Upper lobe of left lung (tissue), 6 donors: ENCODE results near the gene SRRM5. TPM values are rescaled to one million over a fixed set of nuclear protein-coding genes. Genes with fewer than 3 reads are reported as not detected.

Experiments
- ATAC-seq, 2 donors: fragments of 200-7000 bp; cut with Tn5 transposase; one replicate each; pipeline ENCODE4 v1.9.1; 2022; ENCODE audit warnings: mild to moderate bottlenecking in 2 of 2, moderate library complexity in 2 of 2; ENCODE audit not compliant: low FRiP score in 2 of 2
- DNase-seq, 2 donors: peaks; one replicate each; pipeline ENCODE4 v3.0.0-alpha.2; 2019 to 2020
- H3K27ac ChIP-seq, 4 donors: fragments of 200-600 bp; sonication (generic); one replicate each; pipeline ENCODE4 v1.5.1; 2016 to 2019
- H3K27me3 ChIP-seq, 4 donors: fragments of 200-600 bp; sonication (generic); one replicate each; pipeline ENCODE4 v1.5.1; 2017 to 2019
- H3K36me3 ChIP-seq, 4 donors: fragments of 200-600 bp; sonication (generic); one replicate each; pipeline ENCODE4 v1.5.1; 2016 to 2019
- H3K4me1 ChIP-seq, 4 donors: fragments of 200-600 bp; sonication (generic); one replicate each; pipeline ENCODE4 v1.5.1; 2018 to 2019
- H3K4me3 ChIP-seq, 4 donors: fragments of 200-600 bp; sonication (generic); one replicate each; pipeline ENCODE4 v1.5.1; 2017 to 2019; ENCODE audit warnings: mild to moderate bottlenecking in 2 of 4, moderate library complexity in 1 of 4
- H3K9me3 ChIP-seq, 4 donors: fragments of 200-600 bp; sonication (generic); one replicate each; pipeline ENCODE4 v1.5.1; 2018 to 2019
- CTCF ChIP-seq, 6 experiments: fragments of 450-650 bp in 4 of 6; fragments of 200-600 bp in 2 of 6; sonication (generic) in 2 of 6; IDR thresholded peaks; one replicate each; pipeline ENCODE4 v1.5.1; 2016 to 2019; ENCODE audit warnings: antibody characterized with exemption in 6 of 6
- EP300 ChIP-seq, 4 donors: sonication (generic); formaldehyde crosslinking; IDR thresholded peaks; one replicate each; pipeline ENCODE4 v1.5.1; 2017; ENCODE audit warnings: antibody characterized with exemption in 4 of 4, control low read depth in 2 of 4
- POLR2A ChIP-seq, 4 donors: fragments of 450-650 bp; IDR thresholded peaks; one replicate each; pipeline ENCODE4 v1.5.1; 2016 to 2017; ENCODE audit warnings: antibody characterized with exemption in 4 of 4, mild to moderate bottlenecking in 2 of 4
- POLR2AphosphoS5 ChIP-seq, 2 donors: sonication (generic); formaldehyde crosslinking; IDR thresholded peaks; one replicate each; pipeline ENCODE4 v1.5.1; 2017; ENCODE audit warnings: antibody characterized with exemption in 2 of 2
- WGBS, 2 donors: methylation state at CpG; one replicate each; pipeline ENCODE4 v1.1.5; 2017 to 2018; 5-methylcytosine and 5-hydroxymethylcytosine counted together
- total RNA-seq, 6 donors: library from RNA; depleted of rRNA in 4 of 6; stranded (reverse); fragments of >200 nt in 4 of 6; gene quantifications; one replicate each; pipeline versions ENCODE4 v1.1.0 to v1.2.1, GENCODE V29; 2016 to 2021
- donor health status: DM: no; HTN: no; CAD: no; lungs with moderate emphysema.
- donor health status: DM: no; HTN: yes; CAD: no; lungs with severe emphysema.

SRRM5 gene
- total RNA-seq, 6 donors from 2014 or later, result 0.17 to 2.1 (median 0.30) TPM; not detected in 1

- WGBS, 2 donors, result 0% methylated on average over 7 to 19 of the region's 81 CpGs
- no peaks in the 10 kb centered on the region for H3K36me3 ChIP-seq
- H3K9me3 ChIP-seq, result no peaks in the 10 kb centered on the region
- H3K4me1 ChIP-seq, result peaks cover 5 to 20% (median 10%) of the 10 kb centered on the region in 4 donors
- H3K27ac ChIP-seq, result peak within 1 kb of the TSS; percentile 93 to 98 (median 94)
- H3K4me3 ChIP-seq, result peak within 1 kb of the TSS; percentile 67 to 83 (median 77)
- DNase-seq (peak; percentile 92 to 96), ATAC-seq (peak; percentile 93 to 97)
- TF ChIP-seq CTCF (IDR thresholded peaks at IDR 0.05), result peak in 1 of 6 experiments; percentile 3
- no peak for TF ChIP-seq EP300 (IDR thresholded peaks at IDR 0.05)
- peak; percentile 72 to 74 for TF ChIP-seq POLR2AphosphoS5 (IDR thresholded peaks at IDR 0.05)
- TF ChIP-seq POLR2A (IDR thresholded peaks at IDR 0.05), result peak in 3 of 4 donors; percentile 60 to 89 (median 61)
- H3K27me3 ChIP-seq, result no peaks in the 10 kb centered on the region
Observed at GRCh38 chr19:43619262-43620060, 7.6 kb downstream of the SRRM5 start, which contains the start of gene ZNF428. ZNF428 (minus strand) TSS chr19:43619629; CDS start chr19:43614304, 5,325 bp downstream.

- WGBS, 2 donors, result 47 to 68% methylated on average over 13 to 23 of the region's 23 CpGs
- ATAC-seq, result peak in 1 of 2 donors; percentile 1
- H3K4me3 ChIP-seq, result peak overlapping the region; percentile 67 to 83 (median 77)
- no peak for DNase-seq
- H3K27ac ChIP-seq, result peak overlapping the region; percentile 93 to 98 (median 94)
- H3K9me3 ChIP-seq, result no peaks in the 10 kb centered on the region
- H3K36me3 ChIP-seq, result no peaks in the 10 kb centered on the region
- H3K4me1 ChIP-seq, result peaks cover 5 to 20% (median 12%) of the 10 kb centered on the region in 4 donors
- no peaks in the 10 kb centered on the region for H3K27me3 ChIP-seq
- TF ChIP-seq POLR2A (IDR thresholded peaks at IDR 0.05) (no peak), EP300 (IDR thresholded peaks at IDR 0.05) (no peak), CTCF (IDR thresholded peaks at IDR 0.05) (no peak), POLR2AphosphoS5 (IDR thresholded peaks at IDR 0.05) (no peak)
Observed at GRCh38 chr19:43620061-43621001, 8.4 kb downstream of the SRRM5 start.

GRCh38 chr19:43622070-43622469 is 10.2 kb downstream of the SRRM5 start:
- 79 to 88% methylated on average over 4 of the region's 4 CpGs for WGBS, 2 donors
- no peaks in the 10 kb centered on the region for H3K9me3 ChIP-seq
- no peaks in the 10 kb centered on the region for H3K27me3 ChIP-seq
- peaks cover 5 to 20% (median 12%) of the 10 kb centered on the region in 4 donors for H3K4me1 ChIP-seq
- ATAC-seq (no peak), DNase-seq (no peak)
- TF ChIP-seq POLR2AphosphoS5 (IDR thresholded peaks at IDR 0.05) (no peak), EP300 (IDR thresholded peaks at IDR 0.05) (no peak)
- H3K36me3 ChIP-seq, result no peaks in the 10 kb centered on the region
- no peak overlapping the region for H3K4me3 ChIP-seq
- H3K27ac ChIP-seq, result no peak overlapping the region

- Histone ChIP-seq H3K36me3 (no peaks in the 10 kb centered on the region), H3K9me3 (no peaks in the 10 kb centered on the region), H3K27me3 (no peaks in the 10 kb centered on the region), H3K27ac (no peak overlapping the region), H3K4me3 (no peak overlapping the region), H3K4me1 (peaks cover 5 to 18% (median 11%) of the 10 kb centered on the region in 4 donors)
- TF ChIP-seq EP300 (IDR thresholded peaks at IDR 0.05) (no peak), POLR2A (IDR thresholded peaks at IDR 0.05) (no peak), POLR2AphosphoS5 (IDR thresholded peaks at IDR 0.05) (no peak), CTCF (IDR thresholded peaks at IDR 0.05) (no peak)
- DNase-seq (no peak), ATAC-seq (no peak)
- 100% methylated on average over 1 of the region's 1 CpG; no CpG with 5 or more reads in 1 of the 2 donors for WGBS, 2 donors
Observed at GRCh38 chr19:43622956-43623355, 11.1 kb downstream of the SRRM5 start.
